ENCODE measurements around the gene ARMC5.
A peak's percentile ranks its signal among the peaks of the same experiment; 100 is the strongest.

Gene ARMC5

GRCh38 chr16:31460582-31461002 lies 1.3 kb downstream of the ARMC5 start:
- Histone ChIP-seq H3K9me2 (replicated peaks; ENCODE audit: insufficient read depth, low read length) (no peaks in the 10 kb centered on the region), H2AFZ (ENCODE audit: low read length) (peak overlapping the region; percentile 74), H3K9me3 (replicated peaks; ENCODE audit: insufficient read depth, low read length) (no peaks in the 10 kb centered on the region), H3K4me2 (ENCODE audit: low read depth, low read length) (peak overlapping the region; percentile 90; the same call in 1 of the 2 replicates), H3K27me3 (replicated peaks; ENCODE audit: insufficient read depth, low read length) (no peaks in the 10 kb centered on the region), H3K27ac (ENCODE audit: low read length) (no peak overlapping the region; the same call in 1 of the 2 replicates), H3K9ac (ENCODE audit: low read length) (no peak overlapping the region; the same call in 1 of the 2 replicates), H3K4me1 (ENCODE audit: low read length) (peaks cover 5% of the 10 kb centered on the region), H3K79me2 (ENCODE audit: low read length) (peaks cover 39% of the 10 kb centered on the region), H3K36me3 (replicated peaks; ENCODE audit: insufficient read depth, low read length) (no peaks in the 10 kb centered on the region), H3F3A (ENCODE audit: insufficient read depth, low read length) (peaks cover 19% of the 10 kb centered on the region), H4K20me1 (ENCODE audit: insufficient read depth, low read length) (no peaks in the 10 kb centered on the region), H3K4me3 (ENCODE audit: low read length) (peak overlapping the region; percentile 76)
- DNase-seq: peak; percentile 56
- TF ChIP-seq EZH2phosphoT487 (IDR thresholded peaks at IDR 0.05; ENCODE audit: low read length) (no peak), EZH2 (optimal IDR thresholded peaks at IDR 0.05; ENCODE audit: low read depth, low read length) (no peak), CTCF (IDR thresholded peaks at IDR 0.05; ENCODE audit: low read length) (peak; percentile 57)

GRCh38 chr16:31461201-31461920 lies 2.1 kb downstream of the ARMC5 start:
- H3K9me2 ChIP-seq (replicated peaks; ENCODE audit: insufficient read depth, low read length): no peaks in the 10 kb centered on the region
- no peak for TF ChIP-seq CTCF (IDR thresholded peaks at IDR 0.05; ENCODE audit: low read length)
- no peak for TF ChIP-seq EZH2 (optimal IDR thresholded peaks at IDR 0.05; ENCODE audit: low read depth, low read length)
- no peak for TF ChIP-seq EZH2phosphoT487 (IDR thresholded peaks at IDR 0.05; ENCODE audit: low read length)
- peaks cover 19% of the 10 kb centered on the region for H3F3A ChIP-seq (ENCODE audit: insufficient read depth, low read length)
- no peak overlapping the region for H2AFZ ChIP-seq (ENCODE audit: low read length)
- no peaks in the 10 kb centered on the region for H3K36me3 ChIP-seq (replicated peaks; ENCODE audit: insufficient read depth, low read length)
- no peak overlapping the region for H3K4me3 ChIP-seq (ENCODE audit: low read length)
- H3K4me2 ChIP-seq (ENCODE audit: low read depth, low read length): no peak overlapping the region
- peaks cover 5% of the 10 kb centered on the region for H3K4me1 ChIP-seq (ENCODE audit: low read length)
- H4K20me1 ChIP-seq (ENCODE audit: insufficient read depth, low read length): no peaks in the 10 kb centered on the region
- H3K9me3 ChIP-seq (replicated peaks; ENCODE audit: insufficient read depth, low read length): no peaks in the 10 kb centered on the region
- H3K27me3 ChIP-seq (replicated peaks; ENCODE audit: insufficient read depth, low read length): no peaks in the 10 kb centered on the region
- no peak for DNase-seq
- H3K9ac ChIP-seq (ENCODE audit: low read length): no peak overlapping the region
- no peak overlapping the region for H3K27ac ChIP-seq (ENCODE audit: low read length)
- peaks cover 34% of the 10 kb centered on the region for H3K79me2 ChIP-seq (ENCODE audit: low read length)

GRCh38 chr16:31461921-31462804 lies 2.9 kb downstream of the ARMC5 start:
- Histone ChIP-seq H3K36me3 (replicated peaks; ENCODE audit: insufficient read depth, low read length) (no peaks in the 10 kb centered on the region), H3K4me2 (ENCODE audit: low read depth, low read length) (no peak overlapping the region), H3K79me2 (ENCODE audit: low read length) (peaks cover 26% of the 10 kb centered on the region), H3K4me3 (ENCODE audit: low read length) (no peak overlapping the region), H3K9me3 (replicated peaks; ENCODE audit: insufficient read depth, low read length) (no peaks in the 10 kb centered on the region), H3F3A (ENCODE audit: insufficient read depth, low read length) (peaks cover 19% of the 10 kb centered on the region), H3K27me3 (replicated peaks; ENCODE audit: insufficient read depth, low read length) (no peaks in the 10 kb centered on the region), H4K20me1 (ENCODE audit: insufficient read depth, low read length) (no peaks in the 10 kb centered on the region), H3K9me2 (replicated peaks; ENCODE audit: insufficient read depth, low read length) (no peaks in the 10 kb centered on the region), H3K4me1 (ENCODE audit: low read length) (peaks cover 5% of the 10 kb centered on the region), H3K27ac (ENCODE audit: low read length) (no peak overlapping the region), H3K9ac (ENCODE audit: low read length) (no peak overlapping the region), H2AFZ (ENCODE audit: low read length) (no peak overlapping the region)
- DNase-seq: no peak
- no peak for TF ChIP-seq CTCF (IDR thresholded peaks at IDR 0.05; ENCODE audit: low read length)
- TF ChIP-seq EZH2phosphoT487 (IDR thresholded peaks at IDR 0.05; ENCODE audit: low read length): no peak
- TF ChIP-seq EZH2 (optimal IDR thresholded peaks at IDR 0.05; ENCODE audit: low read depth, low read length): no peak
